HEK293 (cell line): Measurements from ENCODE around the gene KIF22.

Source experiments
- CTCF ChIA-PET: fragments of 350-600 bp; formaldehyde crosslinking; extraction: SDS; loops from one replicate; lab custom pipeline; 2021; ENCODE audit warnings: antibody characterized with exemption; lab: Yijun Ruan, JAX
- POLR2A ChIA-PET: fragments of 300-600 bp; formaldehyde crosslinking; extraction: SDS; loops from one replicate; lab custom pipeline; 2020; ENCODE audit warnings: antibody characterized with exemption, inconsistent platforms; lab: Yijun Ruan, JAX
- H3K27ac ChIP-seq: fragments of 200-500 bp; sonication (Bioruptor generic); 2 replicates; pipeline ENCODE4 v1.5.1; 2014; ENCODE audit warnings: low read depth, low read length, control low read depth, inconsistent platforms; ENCODE audit errors: extremely low read depth
- H3K36me3 ChIP-seq, 2 experiments: fragments of 200-500 bp in 1 of 2; sonication (Bioruptor generic) in 1 of 2; 1 replicate in 1 of 2; 2 replicates in 1 of 2; pipeline ENCODE4 v1.5.1; 2014 to 2017; ENCODE audit warnings: inconsistent platforms in 2 of 2, low read length in 2 of 2; ENCODE audit not compliant: control insufficient read depth in 2 of 2, insufficient read depth in 1 of 2
- H3K4me1 ChIP-seq: fragments of 200-500 bp; sonication (Bioruptor generic); 2 replicates; pipeline ENCODE4 v1.5.1; 2014; ENCODE audit warnings: mild to moderate bottlenecking, low read length, inconsistent platforms; ENCODE audit not compliant: control insufficient read depth, insufficient read depth
- H3K4me3 ChIP-seq: 2 replicates; pipeline ENCODE4 v1.5.1; 2011; ENCODE audit warnings: low read depth, mild to moderate bottlenecking, control low read depth, low read length, moderate library complexity
- H3K9me3 ChIP-seq: fragments of 200-500 bp; sonication (Bioruptor generic); 2 replicates; pipeline ENCODE4 v1.5.1; 2014; ENCODE audit warnings: low read depth, low read length, inconsistent platforms; ENCODE audit not compliant: control insufficient read depth, insufficient read depth
- KLF16 ChIP-seq: fragments of 450-650 bp; formaldehyde crosslinking; IDR thresholded peaks from 2 replicates; pipeline ENCODE4 v1.5.1; 2017; ENCODE audit warnings: missing biosample characterization, missing genetic modification characterization
- RBAK ChIP-seq: fragments of 450-650 bp; formaldehyde crosslinking; IDR thresholded peaks from 2 replicates; pipeline ENCODE4 v1.5.1; 2016; ENCODE audit warnings: missing biosample characterization, missing genetic modification characterization
- SALL2 ChIP-seq: fragments of 450-650 bp; formaldehyde crosslinking; IDR thresholded peaks from 2 replicates; pipeline ENCODE4 v1.5.0; 2017; ENCODE audit warnings: missing biosample characterization, mild to moderate bottlenecking, missing genetic modification characterization, borderline replicate concordance
- SP3 ChIP-seq: fragments of 450-650 bp; formaldehyde crosslinking; IDR thresholded peaks from 2 replicates; pipeline ENCODE4 v1.5.1; 2016; ENCODE audit warnings: missing biosample characterization, missing genetic modification characterization
- ZNF138 ChIP-seq: fragments of 450-650 bp; formaldehyde crosslinking; IDR thresholded peaks from 2 replicates; pipeline ENCODE4 v1.5.1; 2016; ENCODE audit warnings: missing biosample characterization, missing genetic modification characterization, borderline replicate concordance
- ZNF19 ChIP-seq: fragments of 450-650 bp; formaldehyde crosslinking; IDR thresholded peaks from 2 replicates; pipeline ENCODE4; 2016; ENCODE audit warnings: missing biosample characterization, missing genetic modification characterization, low read depth
- ZNF202 ChIP-seq: fragments of 450-650 bp; formaldehyde crosslinking; IDR thresholded peaks from 2 replicates; pipeline ENCODE4 v1.5.1; 2016; ENCODE audit warnings: missing biosample characterization, missing genetic modification characterization, borderline replicate concordance
- ZNF223 ChIP-seq: fragments of 450-650 bp; formaldehyde crosslinking; IDR thresholded peaks from 2 replicates; pipeline ENCODE4 v1.5.1; 2016; ENCODE audit warnings: missing biosample characterization, missing genetic modification characterization
- ZNF341 ChIP-seq: fragments of 450-650 bp; formaldehyde crosslinking; IDR thresholded peaks from 2 replicates; pipeline ENCODE4; 2016; ENCODE audit warnings: low read depth, missing biosample characterization, missing genetic modification characterization
- ZNF37A ChIP-seq: fragments of 450-650 bp; IDR thresholded peaks from 2 replicates; pipeline ENCODE4 v1.5.1; 2018; ENCODE audit warnings: missing biosample characterization, missing genetic modification characterization
- ZNF391 ChIP-seq: fragments of 450-650 bp; formaldehyde crosslinking; IDR thresholded peaks from 2 replicates; pipeline ENCODE4 v1.5.1; 2016; ENCODE audit warnings: low read depth, missing biosample characterization, missing genetic modification characterization, borderline replicate concordance
- ZNF521 ChIP-seq: fragments of 450-650 bp; formaldehyde crosslinking; IDR thresholded peaks from 2 replicates; pipeline ENCODE4 v1.5.1; 2017; ENCODE audit warnings: missing biosample characterization, mild to moderate bottlenecking, missing genetic modification characterization
- ZNF529 ChIP-seq: fragments of 450-650 bp; formaldehyde crosslinking; IDR thresholded peaks from 2 replicates; pipeline ENCODE4 v1.5.1; 2017; ENCODE audit warnings: missing genetic modification characterization, missing biosample characterization; ENCODE audit not compliant: insufficient replicate concordance
- ZNF530 ChIP-seq: fragments of 450-650 bp; formaldehyde crosslinking; IDR thresholded peaks from 2 replicates; pipeline ENCODE4 v1.5.1; 2016; ENCODE audit warnings: low read depth, missing biosample characterization, missing genetic modification characterization
- ZNF837 ChIP-seq: fragments of 450-650 bp; formaldehyde crosslinking; IDR thresholded peaks from 2 replicates; pipeline ENCODE4 v1.5.1; 2016; ENCODE audit warnings: missing biosample characterization, missing genetic modification characterization
- ZXDB ChIP-seq: fragments of 450-650 bp; formaldehyde crosslinking; IDR thresholded peaks from 2 replicates; pipeline ENCODE4 v1.5.1; 2016; ENCODE audit warnings: missing biosample characterization, missing genetic modification characterization
- TF ChIP-seq, protein P1 (sequence below): fragments of 450-650 bp; formaldehyde crosslinking; IDR thresholded peaks from 2 replicates; pipeline ENCODE4 v1.5.1; 2017; ENCODE audit warnings: missing biosample characterization, missing genetic modification characterization
- TF ChIP-seq, protein P2 (sequence below): fragments of 450-650 bp; formaldehyde crosslinking; IDR thresholded peaks from 2 replicates; pipeline ENCODE4 v1.5.1; 2016; ENCODE audit warnings: missing biosample characterization, missing genetic modification characterization, low read depth
- TF ChIP-seq, protein P3 (sequence below): fragments of 450-650 bp; formaldehyde crosslinking; IDR thresholded peaks from 2 replicates; pipeline ENCODE4 v1.5.1; 2016; ENCODE audit warnings: missing biosample characterization, missing genetic modification characterization
- TF ChIP-seq, protein P4 (sequence below): fragments of 450-650 bp; formaldehyde crosslinking; IDR thresholded peaks from 2 replicates; pipeline ENCODE4 v1.5.1; 2016; ENCODE audit warnings: missing biosample characterization, missing genetic modification characterization
- TF ChIP-seq, protein P5 (sequence below): fragments of 450-650 bp; formaldehyde crosslinking; IDR thresholded peaks from 2 replicates; pipeline ENCODE4 v1.5.1; 2017; ENCODE audit warnings: missing biosample characterization, missing genetic modification characterization

The KIF22 gene

DNA sequence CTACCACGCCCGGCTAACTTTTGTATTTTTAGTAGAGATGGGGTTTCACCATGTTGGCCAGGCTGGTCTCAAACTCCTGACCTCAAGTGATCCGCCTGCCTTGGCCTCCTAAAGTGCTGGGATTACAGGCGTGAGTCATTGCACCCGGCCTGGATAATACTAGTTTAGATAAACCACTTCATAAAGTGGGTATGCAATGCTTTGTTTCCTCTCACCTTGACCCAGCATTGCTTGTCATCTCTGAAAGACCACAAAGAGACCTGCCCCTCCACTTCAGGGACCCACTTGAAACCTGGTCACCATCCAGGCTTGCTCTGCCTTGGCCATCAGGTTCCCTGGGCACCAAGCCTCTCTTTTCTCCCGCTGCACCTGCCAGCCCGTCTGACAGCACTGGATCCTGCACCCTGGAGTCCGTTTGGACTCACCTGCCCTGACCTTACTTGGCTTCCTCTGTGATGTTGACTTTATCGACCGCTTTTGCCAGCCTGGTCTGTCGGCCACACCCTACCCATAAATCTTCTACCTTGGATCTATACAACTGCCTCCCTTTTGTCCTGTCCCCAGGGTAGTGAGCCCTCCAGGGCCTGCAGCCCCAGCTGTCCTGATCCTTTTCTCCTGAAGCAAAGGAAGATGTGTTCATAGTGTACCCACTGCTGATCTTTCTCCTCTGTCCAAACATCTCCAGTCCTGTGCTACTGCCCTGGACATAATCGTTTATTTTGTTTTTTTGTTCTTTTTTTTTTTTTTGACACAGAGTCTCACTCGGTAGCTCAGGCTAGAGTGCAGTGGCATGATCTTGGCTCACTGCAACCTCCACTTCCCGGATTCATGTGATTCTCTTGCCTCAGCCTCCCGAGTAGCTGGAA lies 25.2 kb upstream of the KIF22 start:
- ChIA-PET POLR2A (interaction anchor here (0.9 to 1.2 kb wide), 2 partner anchors 24 to 25 kb away, joined by 3 read pairs; partner anchors contain the start of gene KIF22), CTCF (interaction anchor here (1.0 kb wide), 1 partner anchor 11 kb away, joined by 3 read pairs; no protein-coding TSS in a partner anchor)
- Histone ChIP-seq H3K4me3 (no peak overlapping the region), H3K9me3 (no peaks in the 10 kb centered on the region), H3K27ac (no peak overlapping the region), H3K4me1 (no peaks in the 10 kb centered on the region), H3K36me3 (no peaks in the 10 kb centered on the region)
- TF ChIP-seq SP3 (tag by site-specific recombination), result no peak
- no peak for TF ChIP-seq ZNF521
- TF ChIP-seq, protein P1, sequence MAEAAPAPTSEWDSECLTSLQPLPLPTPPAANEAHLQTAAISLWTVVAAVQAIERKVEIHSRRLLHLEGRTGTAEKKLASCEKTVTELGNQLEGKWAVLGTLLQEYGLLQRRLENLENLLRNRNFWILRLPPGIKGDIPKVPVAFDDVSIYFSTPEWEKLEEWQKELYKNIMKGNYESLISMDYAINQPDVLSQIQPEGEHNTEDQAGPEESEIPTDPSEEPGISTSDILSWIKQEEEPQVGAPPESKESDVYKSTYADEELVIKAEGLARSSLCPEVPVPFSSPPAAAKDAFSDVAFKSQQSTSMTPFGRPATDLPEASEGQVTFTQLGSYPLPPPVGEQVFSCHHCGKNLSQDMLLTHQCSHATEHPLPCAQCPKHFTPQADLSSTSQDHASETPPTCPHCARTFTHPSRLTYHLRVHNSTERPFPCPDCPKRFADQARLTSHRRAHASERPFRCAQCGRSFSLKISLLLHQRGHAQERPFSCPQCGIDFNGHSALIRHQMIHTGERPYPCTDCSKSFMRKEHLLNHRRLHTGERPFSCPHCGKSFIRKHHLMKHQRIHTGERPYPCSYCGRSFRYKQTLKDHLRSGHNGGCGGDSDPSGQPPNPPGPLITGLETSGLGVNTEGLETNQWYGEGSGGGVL (tag by site-specific recombination), result no peak
- TF ChIP-seq, protein P2, sequence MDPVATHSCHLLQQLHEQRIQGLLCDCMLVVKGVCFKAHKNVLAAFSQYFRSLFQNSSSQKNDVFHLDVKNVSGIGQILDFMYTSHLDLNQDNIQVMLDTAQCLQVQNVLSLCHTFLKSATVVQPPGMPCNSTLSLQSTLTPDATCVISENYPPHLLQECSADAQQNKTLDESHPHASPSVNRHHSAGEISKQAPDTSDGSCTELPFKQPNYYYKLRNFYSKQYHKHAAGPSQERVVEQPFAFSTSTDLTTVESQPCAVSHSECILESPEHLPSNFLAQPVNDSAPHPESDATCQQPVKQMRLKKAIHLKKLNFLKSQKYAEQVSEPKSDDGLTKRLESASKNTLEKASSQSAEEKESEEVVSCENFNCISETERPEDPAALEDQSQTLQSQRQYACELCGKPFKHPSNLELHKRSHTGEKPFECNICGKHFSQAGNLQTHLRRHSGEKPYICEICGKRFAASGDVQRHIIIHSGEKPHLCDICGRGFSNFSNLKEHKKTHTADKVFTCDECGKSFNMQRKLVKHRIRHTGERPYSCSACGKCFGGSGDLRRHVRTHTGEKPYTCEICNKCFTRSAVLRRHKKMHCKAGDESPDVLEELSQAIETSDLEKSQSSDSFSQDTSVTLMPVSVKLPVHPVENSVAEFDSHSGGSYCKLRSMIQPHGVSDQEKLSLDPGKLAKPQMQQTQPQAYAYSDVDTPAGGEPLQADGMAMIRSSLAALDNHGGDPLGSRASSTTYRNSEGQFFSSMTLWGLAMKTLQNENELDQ (tag by site-specific recombination), result no peak
- TF ChIP-seq, protein P3, sequence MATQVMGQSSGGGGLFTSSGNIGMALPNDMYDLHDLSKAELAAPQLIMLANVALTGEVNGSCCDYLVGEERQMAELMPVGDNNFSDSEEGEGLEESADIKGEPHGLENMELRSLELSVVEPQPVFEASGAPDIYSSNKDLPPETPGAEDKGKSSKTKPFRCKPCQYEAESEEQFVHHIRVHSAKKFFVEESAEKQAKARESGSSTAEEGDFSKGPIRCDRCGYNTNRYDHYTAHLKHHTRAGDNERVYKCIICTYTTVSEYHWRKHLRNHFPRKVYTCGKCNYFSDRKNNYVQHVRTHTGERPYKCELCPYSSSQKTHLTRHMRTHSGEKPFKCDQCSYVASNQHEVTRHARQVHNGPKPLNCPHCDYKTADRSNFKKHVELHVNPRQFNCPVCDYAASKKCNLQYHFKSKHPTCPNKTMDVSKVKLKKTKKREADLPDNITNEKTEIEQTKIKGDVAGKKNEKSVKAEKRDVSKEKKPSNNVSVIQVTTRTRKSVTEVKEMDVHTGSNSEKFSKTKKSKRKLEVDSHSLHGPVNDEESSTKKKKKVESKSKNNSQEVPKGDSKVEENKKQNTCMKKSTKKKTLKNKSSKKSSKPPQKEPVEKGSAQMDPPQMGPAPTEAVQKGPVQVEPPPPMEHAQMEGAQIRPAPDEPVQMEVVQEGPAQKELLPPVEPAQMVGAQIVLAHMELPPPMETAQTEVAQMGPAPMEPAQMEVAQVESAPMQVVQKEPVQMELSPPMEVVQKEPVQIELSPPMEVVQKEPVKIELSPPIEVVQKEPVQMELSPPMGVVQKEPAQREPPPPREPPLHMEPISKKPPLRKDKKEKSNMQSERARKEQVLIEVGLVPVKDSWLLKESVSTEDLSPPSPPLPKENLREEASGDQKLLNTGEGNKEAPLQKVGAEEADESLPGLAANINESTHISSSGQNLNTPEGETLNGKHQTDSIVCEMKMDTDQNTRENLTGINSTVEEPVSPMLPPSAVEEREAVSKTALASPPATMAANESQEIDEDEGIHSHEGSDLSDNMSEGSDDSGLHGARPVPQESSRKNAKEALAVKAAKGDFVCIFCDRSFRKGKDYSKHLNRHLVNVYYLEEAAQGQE (tag by site-specific recombination), result no peak
- TF ChIP-seq ZNF837 (tag by site-specific recombination), result no peak
- TF ChIP-seq, protein P4, sequence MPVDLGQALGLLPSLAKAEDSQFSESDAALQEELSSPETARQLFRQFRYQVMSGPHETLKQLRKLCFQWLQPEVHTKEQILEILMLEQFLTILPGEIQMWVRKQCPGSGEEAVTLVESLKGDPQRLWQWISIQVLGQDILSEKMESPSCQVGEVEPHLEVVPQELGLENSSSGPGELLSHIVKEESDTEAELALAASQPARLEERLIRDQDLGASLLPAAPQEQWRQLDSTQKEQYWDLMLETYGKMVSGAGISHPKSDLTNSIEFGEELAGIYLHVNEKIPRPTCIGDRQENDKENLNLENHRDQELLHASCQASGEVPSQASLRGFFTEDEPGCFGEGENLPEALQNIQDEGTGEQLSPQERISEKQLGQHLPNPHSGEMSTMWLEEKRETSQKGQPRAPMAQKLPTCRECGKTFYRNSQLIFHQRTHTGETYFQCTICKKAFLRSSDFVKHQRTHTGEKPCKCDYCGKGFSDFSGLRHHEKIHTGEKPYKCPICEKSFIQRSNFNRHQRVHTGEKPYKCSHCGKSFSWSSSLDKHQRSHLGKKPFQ (tag by site-specific recombination), result no peak
- TF ChIP-seq, protein P5, sequence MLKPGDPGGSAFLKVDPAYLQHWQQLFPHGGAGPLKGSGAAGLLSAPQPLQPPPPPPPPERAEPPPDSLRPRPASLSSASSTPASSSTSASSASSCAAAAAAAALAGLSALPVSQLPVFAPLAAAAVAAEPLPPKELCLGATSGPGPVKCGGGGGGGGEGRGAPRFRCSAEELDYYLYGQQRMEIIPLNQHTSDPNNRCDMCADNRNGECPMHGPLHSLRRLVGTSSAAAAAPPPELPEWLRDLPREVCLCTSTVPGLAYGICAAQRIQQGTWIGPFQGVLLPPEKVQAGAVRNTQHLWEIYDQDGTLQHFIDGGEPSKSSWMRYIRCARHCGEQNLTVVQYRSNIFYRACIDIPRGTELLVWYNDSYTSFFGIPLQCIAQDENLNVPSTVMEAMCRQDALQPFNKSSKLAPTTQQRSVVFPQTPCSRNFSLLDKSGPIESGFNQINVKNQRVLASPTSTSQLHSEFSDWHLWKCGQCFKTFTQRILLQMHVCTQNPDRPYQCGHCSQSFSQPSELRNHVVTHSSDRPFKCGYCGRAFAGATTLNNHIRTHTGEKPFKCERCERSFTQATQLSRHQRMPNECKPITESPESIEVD (tag by site-specific recombination), result no peak
- no peak for TF ChIP-seq ZNF19 (tag by site-specific recombination)
- no peak for TF ChIP-seq ZNF202 (tag by site-specific recombination)
- no peak for TF ChIP-seq KLF16
- no peak for TF ChIP-seq ZNF529
- TF ChIP-seq ZNF37A (tag by site-specific recombination), result no peak
- no peak for TF ChIP-seq ZXDB (tag by site-specific recombination)
- TF ChIP-seq RBAK, result no peak
- TF ChIP-seq ZNF138 (tag by site-specific recombination), result no peak
- no peak for TF ChIP-seq ZNF341 (tag by site-specific recombination)
- no peak for TF ChIP-seq ZNF530 (tag by site-specific recombination)
- TF ChIP-seq ZNF223 (tag by site-specific recombination), result no peak
- TF ChIP-seq SALL2 (tag by site-specific recombination), result no peak
- TF ChIP-seq ZNF391, result no peak
